Fibroblast of skin of right biceps (primary cell): Measurements from ENCODE around the gene DUXA.

Experiments used
- DNase-seq: peaks from one replicate; pipeline ENCODE4 v3.0.0-alpha.2; 2013

Gene DUXA

GRCh38 chr19:57105976-57106721 lies 61.1 kb downstream of the DUXA start:
- no peak for DNase-seq
